HG03135 (cell line): ENCODE results near the gene ZMIZ1.

ENCODE experiments used
- ATAC-seq: cut with Tn5 transposase; IDR thresholded peaks from one replicate; pipeline ENCODE4 v1.9.1; 2021; ENCODE audit warnings: mild to moderate bottlenecking, moderate library complexity; ENCODE audit not compliant: unreplicated experiment

Gene ZMIZ1

GRCh38 chr10:79202188-79203013 is 133.6 kb downstream of the ZMIZ1 start:
- ATAC-seq, result no peak

- ATAC-seq, result no peak
These were observed 134.4 kb downstream of the ZMIZ1 start for GRCh38 chr10:79203014-79203644.

- no peak for ATAC-seq
These were observed 135.1 kb downstream of the ZMIZ1 start for GRCh38 chr10:79203833-79204232.

- no peak for ATAC-seq
These were observed 137.7 kb downstream of the ZMIZ1 start for GRCh38 chr10:79206300-79207095.

GRCh38 chr10:79207096-79207357 is 138.3 kb downstream of the ZMIZ1 start:
- ATAC-seq, result no peak

- no peak for ATAC-seq
These were observed 139.0 kb downstream of the ZMIZ1 start for GRCh38 chr10:79207726-79208125.

GRCh38 chr10:79208251-79208983 is 139.7 kb downstream of the ZMIZ1 start:
- no peak for ATAC-seq

- no peak for ATAC-seq
These were observed 140.6 kb downstream of the ZMIZ1 start for GRCh38 chr10:79209340-79209739.

GRCh38 chr10:79209831-79210230 is 141.1 kb downstream of the ZMIZ1 start:
- ATAC-seq, result no peak

- ATAC-seq, result no peak
These were observed 141.9 kb downstream of the ZMIZ1 start for GRCh38 chr10:79210672-79211071.

GRCh38 chr10:79211616-79212015 is 142.8 kb downstream of the ZMIZ1 start:
- ATAC-seq, result no peak

GRCh38 chr10:79215531-79215930 is 146.8 kb downstream of the ZMIZ1 start:
- ATAC-seq, result no peak

- ATAC-seq, result no peak
These were observed 150.7 kb downstream of the ZMIZ1 start for GRCh38 chr10:79219322-79219957.

GRCh38 chr10:79220307-79220706 is 151.5 kb downstream of the ZMIZ1 start:
- no peak for ATAC-seq

- ATAC-seq, result no peak
These were observed 152.6 kb downstream of the ZMIZ1 start for GRCh38 chr10:79221110-79222051.

- ATAC-seq, result no peak
These were observed 153.4 kb downstream of the ZMIZ1 start for GRCh38 chr10:79222186-79222585.

- no peak for ATAC-seq
These were observed 154.6 kb downstream of the ZMIZ1 start for GRCh38 chr10:79223091-79224048.

GRCh38 chr10:79224263-79224949 is 155.6 kb downstream of the ZMIZ1 start:
- no peak for ATAC-seq
